Jurkat, Clone E6-1 (cell line): Measurements from ENCODE around the gene MYRF.

Source experiments
- DNase-seq: peaks from one replicate; pipeline ENCODE4 v3.0.0-alpha.2; 2011; ENCODE audit warnings: low read depth, low spot score
- H3K4me3 ChIP-seq: 2 replicates; pipeline ENCODE4 v1.5.1; 2011; ENCODE audit warnings: mild to moderate bottlenecking, low read length, control low read depth, moderate library complexity

The MYRF gene

DNA sequence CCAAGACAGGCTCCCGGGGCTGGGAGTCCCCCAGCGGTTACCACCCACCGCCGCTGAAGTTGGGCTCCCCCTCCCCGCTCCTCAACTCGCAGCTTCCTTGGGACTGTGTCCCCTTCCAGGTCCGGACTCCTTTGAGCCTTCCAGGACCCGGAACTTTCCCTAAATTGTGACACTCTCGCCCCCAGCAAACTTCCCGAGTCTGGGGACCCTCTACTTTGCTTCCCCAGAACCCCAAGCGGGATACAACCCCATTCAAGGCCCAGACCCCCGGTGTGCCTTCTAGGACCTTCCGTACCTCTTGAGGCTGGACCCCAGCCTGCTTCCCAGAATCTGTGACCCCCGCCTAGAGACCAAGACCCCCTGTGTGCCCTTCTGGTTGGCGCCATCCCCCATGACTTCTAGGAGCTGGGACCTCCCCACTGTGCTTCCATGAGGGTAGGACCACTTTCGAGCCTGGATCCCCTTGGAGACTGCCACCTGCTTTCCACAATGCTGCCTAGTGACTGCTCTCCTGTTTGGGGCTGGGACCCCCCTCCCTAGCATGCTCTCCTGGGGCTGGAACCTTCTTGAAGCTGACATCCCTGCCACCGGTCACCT is 587 bp downstream of the MYRF start:
- H3K4me3 ChIP-seq = peak overlapping the region; percentile 47

GRCh38 chr11:61753672-61754071 is 1.2 kb downstream of the MYRF start:
- no peak overlapping the region for H3K4me3 ChIP-seq
- no peak for DNase-seq

More for the DNA sequence above, 587 bp downstream of the MYRF start:
- no peak for DNase-seq

DNA sequence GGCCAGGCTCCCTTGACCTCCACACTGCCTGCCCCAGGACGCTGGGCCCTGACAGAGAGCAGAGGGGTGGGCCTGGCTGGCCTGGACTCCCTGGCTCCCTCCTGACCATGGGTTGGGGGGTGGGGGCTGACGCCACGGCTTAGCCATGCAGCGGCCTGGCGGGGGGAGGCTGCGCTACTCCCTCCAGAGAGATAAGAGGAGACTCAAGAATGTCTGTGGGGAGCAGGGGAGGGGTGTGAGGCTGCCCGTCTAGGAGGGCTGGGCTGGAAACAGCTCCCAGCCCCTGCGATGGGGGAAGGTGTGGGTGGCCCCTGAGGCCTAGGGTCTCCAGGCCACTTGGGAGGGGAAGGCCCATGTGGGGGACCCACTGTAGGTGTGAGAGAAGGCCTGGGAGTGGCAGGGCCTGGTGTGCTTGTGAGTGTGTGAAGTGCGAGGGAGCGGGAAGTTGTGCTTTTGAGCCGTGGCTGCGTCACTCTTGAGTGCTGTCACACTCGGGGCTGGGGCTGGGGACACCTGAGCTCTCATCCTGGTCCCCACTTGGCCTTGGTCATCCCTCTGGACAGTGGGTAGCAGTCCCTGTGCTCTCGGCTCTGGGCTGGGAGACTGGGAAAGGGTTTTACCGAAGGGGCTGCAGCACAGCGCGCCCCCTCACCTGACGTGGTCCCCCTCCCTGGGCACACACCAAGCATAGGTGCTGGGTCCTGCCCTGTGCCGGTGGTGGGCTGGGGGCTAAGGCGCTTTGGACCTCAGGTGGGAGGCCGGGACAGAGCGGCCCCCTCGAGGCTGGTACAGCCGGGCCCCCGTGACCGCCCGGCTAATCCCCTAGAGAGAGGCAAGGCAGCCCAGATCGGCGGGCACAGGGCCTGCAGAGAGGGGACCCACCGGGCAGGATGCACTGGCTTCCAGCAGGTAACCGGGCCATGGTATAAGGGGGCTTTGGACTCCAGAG is 2.4 kb downstream of the MYRF start:
- no peak for DNase-seq
- H3K4me3 ChIP-seq = no peak overlapping the region

DNA sequence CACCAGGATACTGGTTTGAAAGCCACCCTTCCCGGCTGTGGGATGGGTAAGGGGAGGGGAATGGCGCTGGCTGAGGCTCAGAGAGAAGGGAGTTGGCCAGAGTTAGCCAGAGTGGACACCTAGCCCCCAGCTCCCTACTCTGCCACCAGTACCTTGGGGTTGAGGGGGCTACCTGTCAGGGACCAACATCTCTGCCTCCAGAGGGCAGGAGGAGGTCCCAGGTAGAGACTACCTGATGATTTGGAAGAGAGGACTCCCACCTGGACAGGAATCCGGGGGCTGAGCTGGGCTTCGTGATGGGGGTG is 3.7 kb downstream of the MYRF start:
- H3K4me3 ChIP-seq = no peak overlapping the region
- DNase-seq = no peak

DNA sequence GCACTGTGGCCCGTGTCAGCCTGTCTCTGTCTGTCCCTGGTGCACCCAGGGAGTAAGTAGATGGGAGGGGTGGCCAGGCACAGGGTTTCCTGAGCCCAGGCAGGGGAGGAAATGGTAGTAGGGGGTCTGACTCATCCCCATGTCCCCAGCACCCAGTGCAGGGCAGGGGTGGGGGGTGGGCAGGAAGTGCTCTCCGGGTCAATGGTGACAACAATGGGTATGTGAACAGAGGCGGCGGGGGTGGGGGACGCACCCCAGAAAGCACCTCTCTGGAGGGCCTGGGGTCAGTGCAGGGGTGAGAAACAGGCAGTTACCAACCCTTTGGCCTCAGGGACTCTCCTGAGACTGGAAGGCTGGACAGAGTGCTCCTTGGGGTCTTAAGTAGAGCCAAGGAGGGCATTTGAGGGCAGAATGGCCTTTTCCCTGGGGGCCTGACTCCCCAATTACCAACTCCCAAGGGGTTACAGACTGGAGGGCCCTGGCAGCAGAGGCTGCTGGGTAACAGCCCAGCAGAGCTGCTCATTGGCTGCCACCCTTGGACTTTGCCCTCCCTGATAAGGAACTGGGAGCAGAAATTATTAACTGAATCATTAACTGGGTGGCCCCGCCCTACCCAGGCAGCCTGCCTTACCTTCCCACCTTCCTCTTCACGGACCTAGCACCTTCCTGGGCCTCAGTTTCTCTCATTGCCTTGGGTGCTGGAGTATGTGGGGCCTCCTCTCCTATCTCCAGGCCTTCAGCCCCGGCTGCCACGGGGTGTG is 4.2 kb downstream of the MYRF start:
- no peak overlapping the region for H3K4me3 ChIP-seq
- no peak for DNase-seq

- no peak for DNase-seq
- no peak overlapping the region for H3K4me3 ChIP-seq
Observed at GRCh38 chr11:61757213-61757862, 4.9 kb downstream of the MYRF start.

DNA sequence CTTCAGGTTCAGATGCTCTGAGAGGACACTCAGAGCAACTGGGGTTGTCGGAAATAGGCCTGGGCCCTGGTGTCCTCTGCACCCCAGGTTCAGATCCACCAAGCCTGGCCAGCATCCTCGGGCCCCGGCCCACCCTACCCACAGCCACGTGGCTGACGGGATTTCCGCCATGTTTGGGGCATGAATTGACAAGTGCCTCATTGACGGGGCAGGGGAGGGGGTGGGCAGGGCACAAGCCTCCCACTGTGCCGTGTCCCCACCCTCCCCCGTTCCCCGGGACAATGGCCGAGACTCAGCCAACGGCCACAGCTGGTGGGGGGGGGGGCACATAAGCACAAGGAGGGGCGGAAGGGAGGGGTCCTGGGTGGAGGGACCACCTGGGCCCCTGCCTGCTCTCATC is 8.5 kb downstream of the MYRF start:
- DNase-seq = no peak
- no peak overlapping the region for H3K4me3 ChIP-seq

DNA sequence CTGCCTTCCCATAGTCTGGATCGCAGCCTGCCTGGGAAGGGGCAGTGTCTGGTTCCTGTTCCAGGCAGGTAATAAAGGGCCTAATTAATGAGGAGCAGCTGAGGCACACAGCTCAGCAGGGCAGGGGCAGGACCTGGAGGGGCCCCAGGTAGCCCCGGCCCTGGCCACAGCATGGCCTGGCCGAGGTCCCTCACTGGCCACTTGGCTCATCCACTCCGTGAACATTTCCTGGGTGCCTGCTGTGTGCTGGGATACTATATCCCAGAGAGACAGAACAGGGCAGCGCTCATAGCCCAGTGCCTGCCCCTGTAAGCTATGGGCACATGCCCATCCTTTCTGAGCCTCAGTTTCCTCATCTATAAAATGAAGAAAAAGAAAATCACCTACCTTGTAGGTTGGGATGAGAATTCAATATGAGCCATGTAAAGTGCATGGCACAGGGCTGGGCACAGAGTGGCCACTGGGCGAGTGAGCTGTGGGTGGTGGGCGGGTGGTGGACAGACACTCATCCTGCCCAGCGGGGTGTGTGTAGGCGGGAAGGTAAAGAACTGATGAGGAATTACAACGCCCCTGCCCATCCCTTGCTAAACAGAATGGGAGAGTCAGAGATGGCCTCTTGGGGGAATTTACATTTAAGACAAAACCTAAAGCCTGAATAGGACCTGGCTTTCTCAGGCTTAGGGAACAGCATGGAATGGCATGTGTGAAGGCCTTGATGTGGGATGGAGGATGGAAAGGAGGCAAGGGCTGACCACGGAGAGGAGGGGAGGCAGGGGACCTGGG is 9.2 kb downstream of the MYRF start:
- H3K4me3 ChIP-seq = no peak overlapping the region
- no peak for DNase-seq

GRCh38 chr11:61762223-61762615 is 9.8 kb downstream of the MYRF start:
- no peak for DNase-seq
- H3K4me3 ChIP-seq = no peak overlapping the region

GRCh38 chr11:61762798-61763197 is 10.4 kb downstream of the MYRF start:
- no peak overlapping the region for H3K4me3 ChIP-seq
- no peak for DNase-seq

DNA sequence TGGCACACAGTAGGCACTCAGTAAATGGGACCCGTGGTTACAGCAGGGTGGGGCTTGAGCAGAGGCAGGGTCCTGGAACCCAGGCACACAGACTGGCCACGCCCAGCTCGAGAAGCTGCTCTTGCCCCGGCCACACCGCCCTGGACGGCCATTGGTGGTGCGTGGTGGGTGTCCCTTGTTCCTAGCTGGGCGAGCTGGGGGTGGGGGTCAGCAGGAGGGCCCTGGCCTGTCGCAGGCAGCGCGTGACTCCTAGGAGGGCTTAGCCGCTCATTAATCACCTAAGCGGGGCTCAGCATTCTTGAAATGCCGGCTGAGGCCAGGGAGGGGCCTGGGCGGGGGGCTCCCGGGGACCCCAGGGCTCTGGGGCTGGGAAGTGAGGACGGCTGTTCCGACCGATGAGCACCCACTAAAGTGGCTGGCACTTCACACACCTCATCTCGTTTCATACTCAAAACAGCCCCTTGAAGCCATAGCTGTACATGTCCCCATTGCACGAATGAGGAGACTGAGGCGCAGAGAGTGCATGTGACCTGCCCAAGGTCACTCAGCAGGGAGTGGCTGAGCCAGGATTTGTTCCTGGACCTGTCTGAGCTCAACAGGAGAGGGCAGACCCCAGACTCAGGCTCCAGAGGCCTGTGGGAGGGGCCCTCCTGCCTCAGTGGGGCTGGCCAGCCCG is 11.6 kb downstream of the MYRF start:
- no peak overlapping the region for H3K4me3 ChIP-seq
- DNase-seq = no peak

DNA sequence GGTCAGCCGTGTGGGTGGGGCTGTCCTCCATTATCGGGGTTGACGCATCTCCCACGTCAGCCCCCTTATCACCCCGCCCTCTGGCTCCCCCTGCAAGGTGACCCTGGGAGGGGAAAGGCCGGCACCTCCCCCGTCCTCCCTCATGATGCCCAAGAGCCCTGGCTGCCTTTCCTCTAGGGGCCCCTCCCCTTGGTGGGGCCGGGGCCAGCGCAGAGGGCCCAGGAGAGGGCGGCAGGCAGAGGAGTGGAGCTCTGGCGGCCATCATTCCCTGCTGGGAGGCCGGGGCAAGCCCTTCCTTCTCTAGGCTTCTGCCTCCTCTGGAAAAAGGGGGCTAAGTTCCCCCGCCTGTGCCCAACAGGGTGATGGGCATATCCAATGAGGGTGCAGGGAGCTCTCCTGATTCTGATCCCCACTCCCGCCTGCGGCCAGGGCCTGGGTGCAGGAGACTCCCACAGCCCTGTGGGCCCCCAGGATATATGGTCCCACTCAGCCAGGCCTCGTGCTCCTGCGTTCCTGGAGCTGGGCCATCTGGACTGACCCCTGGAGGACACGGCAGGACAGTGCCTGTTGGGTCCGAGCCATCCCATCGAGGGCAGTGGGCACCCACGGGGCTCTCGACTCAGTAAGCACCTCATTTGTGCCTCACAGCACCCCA is 12.3 kb downstream of the MYRF start:
- no peak for DNase-seq
- no peak overlapping the region for H3K4me3 ChIP-seq

- no peak for DNase-seq
- no peak overlapping the region for H3K4me3 ChIP-seq
Observed at GRCh38 chr11:61765550-61766253, 13.3 kb downstream of the MYRF start.

DNA sequence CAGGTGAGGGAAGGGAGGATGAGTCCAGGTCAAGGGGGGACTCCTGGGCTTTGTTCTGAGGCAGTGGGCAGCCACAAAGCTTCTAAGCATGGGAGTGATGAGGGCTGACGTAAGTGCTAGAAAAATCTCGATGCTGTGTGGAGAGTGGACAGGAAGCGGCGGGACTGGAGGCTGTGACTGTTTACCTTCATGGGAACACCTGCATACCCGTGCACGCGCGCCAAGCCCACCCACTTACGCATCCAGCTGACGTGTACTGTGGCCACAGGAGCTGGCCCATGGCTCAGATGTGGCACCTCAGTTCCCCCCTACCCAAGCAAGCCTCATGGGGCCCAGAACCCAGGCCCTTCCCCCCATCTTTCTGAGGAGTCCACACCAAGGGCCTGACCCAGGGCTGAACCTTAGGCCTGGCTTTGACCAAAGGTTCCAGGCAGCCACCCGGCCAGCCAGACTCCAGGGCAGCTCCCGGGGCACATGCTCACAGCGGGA is 14.0 kb downstream of the MYRF start:
- no peak for DNase-seq
- H3K4me3 ChIP-seq = no peak overlapping the region

GRCh38 chr11:61768376-61769076 is 16.1 kb downstream of the MYRF start:
- DNase-seq = no peak
- no peak overlapping the region for H3K4me3 ChIP-seq

DNA sequence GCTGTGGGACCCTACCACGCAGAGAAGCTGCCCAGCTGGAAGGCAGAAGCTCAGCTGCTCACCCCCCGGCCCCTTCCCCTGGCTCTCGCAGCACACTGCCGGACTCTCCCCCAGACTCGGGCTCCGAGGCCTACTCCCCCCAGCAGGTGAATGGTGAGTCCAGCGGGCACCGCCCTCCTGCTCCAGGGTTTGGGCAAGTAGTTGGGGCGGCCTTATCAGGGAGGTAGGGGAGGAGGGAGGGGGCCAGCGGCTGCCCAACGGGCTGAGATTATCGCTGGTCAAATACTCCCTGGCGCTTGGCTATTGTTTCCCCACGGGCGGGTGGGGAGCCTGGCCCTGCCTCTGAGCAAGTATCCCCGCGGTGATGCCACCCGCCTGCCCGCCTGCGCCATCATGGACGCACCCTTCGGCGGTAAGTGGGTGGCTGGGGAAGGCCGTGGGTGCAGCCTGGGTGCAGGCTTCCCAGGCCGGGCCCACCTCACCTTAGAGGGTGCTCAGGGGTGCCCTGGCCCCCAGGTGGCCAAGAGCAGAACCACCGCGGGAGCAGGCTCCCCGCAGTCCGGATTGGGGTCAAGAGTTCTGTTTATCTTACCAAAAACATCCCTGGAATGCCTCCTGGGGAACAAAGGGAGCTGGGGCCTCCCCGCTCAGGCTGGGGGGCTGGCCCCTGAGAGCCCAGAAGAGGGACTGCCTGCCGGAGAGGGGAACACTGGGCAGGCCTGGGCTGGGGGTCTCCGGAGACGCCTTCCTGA is 16.9 kb downstream of the MYRF start:
- H3K4me3 ChIP-seq = no peak overlapping the region
- no peak for DNase-seq
